ENCODE measurements around the gene TTPAL. TPM values are rescaled to one million over a fixed set of nuclear protein-coding genes. Genes with fewer than 3 reads are reported as not detected.

TTPAL gene, protein sequence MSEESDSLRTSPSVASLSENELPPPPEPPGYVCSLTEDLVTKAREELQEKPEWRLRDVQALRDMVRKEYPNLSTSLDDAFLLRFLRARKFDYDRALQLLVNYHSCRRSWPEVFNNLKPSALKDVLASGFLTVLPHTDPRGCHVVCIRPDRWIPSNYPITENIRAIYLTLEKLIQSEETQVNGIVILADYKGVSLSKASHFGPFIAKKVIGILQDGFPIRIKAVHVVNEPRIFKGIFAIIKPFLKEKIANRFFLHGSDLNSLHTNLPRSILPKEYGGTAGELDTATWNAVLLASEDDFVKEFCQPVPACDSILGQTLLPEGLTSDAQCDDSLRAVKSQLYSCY
- 10 to 100 TPM in 3 of 4 donors, 1 to 10 TPM in 1; 9.2 to 21.8 (median 13.8) TPM for total RNA-seq

GRCh38 chr20:44475694-44476560 is at the start of gene TTPAL:
Gene TTPAL, plus strand, starts transcription at chr20:44475874. Its CDS starts 4,126 bp downstream, at chr20:44480000.
- 5 to 7% methylated on average over 5 to 8 of the region's 55 CpGs for WGBS, 2 donors (ENCODE audit: low coverage in 1 of 2)
- peaks cover 0 to 15% of the 10 kb centered on the region in 2 donors for H3K36me3 ChIP-seq
- H3K27me3 ChIP-seq: peaks cover 9% of the 10 kb centered on the region
- ATAC-seq: peak; percentile 97
- H3K4me3 ChIP-seq: peak within 1 kb of the TSS; percentile 84
- no peaks in the 10 kb centered on the region for H3K9me3 ChIP-seq
- TF ChIP-seq EP300 (IDR thresholded peaks at IDR 0.05) (no peak), CTCF (IDR thresholded peaks at IDR 0.05) (peak in 3 of 4 experiments; percentile 32 to 84 (median 49)), POLR2AphosphoS5 (IDR thresholded peaks at IDR 0.05) (peak; percentile 99), POLR2A (IDR thresholded peaks at IDR 0.05) (peak; percentile 98)
- H3K4me1 ChIP-seq: peaks cover 0 to 22% (median 0%) of the 10 kb centered on the region in 3 donors
- H3K27ac ChIP-seq: peak within 1 kb of the TSS; percentile 82 to 96 (median 92)

- ATAC-seq: no peak
- 69 to 100% methylated on average over 1 to 2 of the region's 2 CpGs for whole genome bisulfite sequencing, 2 donors (ENCODE audit: low coverage in 1 of 2)
- TF ChIP-seq POLR2A (IDR thresholded peaks at IDR 0.05) (no peak), CTCF (IDR thresholded peaks at IDR 0.05) (no peak), EP300 (IDR thresholded peaks at IDR 0.05) (no peak), POLR2AphosphoS5 (IDR thresholded peaks at IDR 0.05) (no peak)
- Histone ChIP-seq H3K4me1 (no peaks in the 10 kb centered on the region), H3K36me3 (no peaks in the 10 kb centered on the region), H3K4me3 (no peak overlapping the region), H3K9me3 (no peaks in the 10 kb centered on the region), H3K27me3 (peaks cover 46% of the 10 kb centered on the region), H3K27ac (no peak overlapping the region)
These were observed 49.8 kb upstream of the TTPAL start for GRCh38 chr20:44425923-44426322.

- no peaks in the 10 kb centered on the region for H3K4me1 ChIP-seq
- H3K27me3 ChIP-seq: peaks cover 54% of the 10 kb centered on the region
- H3K36me3 ChIP-seq: no peaks in the 10 kb centered on the region
- WGBS, 2 donors (ENCODE audit: low coverage in 1 of 2): 81 to 83% methylated on average over 9 to 10 of the region's 10 CpGs
- H3K9me3 ChIP-seq: no peaks in the 10 kb centered on the region
- no peak overlapping the region for H3K27ac ChIP-seq
- no peak overlapping the region for H3K4me3 ChIP-seq
- ATAC-seq: no peak
- no peak for TF ChIP-seq EP300 (IDR thresholded peaks at IDR 0.05)
- TF ChIP-seq CTCF (IDR thresholded peaks at IDR 0.05): no peak
- no peak for TF ChIP-seq POLR2AphosphoS5 (IDR thresholded peaks at IDR 0.05)
- no peak for TF ChIP-seq POLR2A (IDR thresholded peaks at IDR 0.05)
These were observed 48.5 kb upstream of the TTPAL start for GRCh38 chr20:44426879-44427790.

GRCh38 chr20:44427804-44428173 is 47.9 kb upstream of the TTPAL start:
- H3K9me3 ChIP-seq: no peaks in the 10 kb centered on the region
- no peak overlapping the region for H3K27ac ChIP-seq
- no peak for ATAC-seq
- peaks cover 53% of the 10 kb centered on the region for H3K27me3 ChIP-seq
- H3K4me1 ChIP-seq: no peaks in the 10 kb centered on the region
- TF ChIP-seq EP300 (IDR thresholded peaks at IDR 0.05) (no peak), CTCF (IDR thresholded peaks at IDR 0.05) (no peak), POLR2A (IDR thresholded peaks at IDR 0.05) (no peak), POLR2AphosphoS5 (IDR thresholded peaks at IDR 0.05) (no peak)
- H3K36me3 ChIP-seq: no peaks in the 10 kb centered on the region
- no peak overlapping the region for H3K4me3 ChIP-seq
- WGBS, 2 donors (ENCODE audit: low coverage in 1 of 2): 71 to 84% methylated on average over 3 of the region's 3 CpGs

Measured in gastroesophageal sphincter (tissue), 4 donors.